ENCODE data around the gene NRXN3.

DNA sequence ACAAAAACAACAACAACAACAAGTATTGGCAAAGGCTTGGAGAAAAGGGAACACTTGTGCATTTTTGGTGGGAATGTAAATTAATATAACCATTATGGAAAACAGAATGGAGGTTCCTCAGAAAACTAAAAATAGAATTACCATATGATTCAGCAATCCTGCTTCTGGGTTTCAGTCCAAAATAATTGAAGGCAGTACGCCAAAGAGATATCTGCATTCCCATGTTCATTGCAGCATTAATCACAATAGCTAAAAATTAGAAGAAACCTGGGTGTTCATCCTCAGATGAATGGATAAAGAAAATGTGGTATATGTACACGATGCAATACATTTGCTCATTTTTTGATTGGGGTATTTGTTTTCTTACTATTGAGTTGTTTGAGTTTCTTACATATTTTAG lies 813.0 kb downstream of the NRXN3 start:
- TF ChIP-seq, protein P1, sequence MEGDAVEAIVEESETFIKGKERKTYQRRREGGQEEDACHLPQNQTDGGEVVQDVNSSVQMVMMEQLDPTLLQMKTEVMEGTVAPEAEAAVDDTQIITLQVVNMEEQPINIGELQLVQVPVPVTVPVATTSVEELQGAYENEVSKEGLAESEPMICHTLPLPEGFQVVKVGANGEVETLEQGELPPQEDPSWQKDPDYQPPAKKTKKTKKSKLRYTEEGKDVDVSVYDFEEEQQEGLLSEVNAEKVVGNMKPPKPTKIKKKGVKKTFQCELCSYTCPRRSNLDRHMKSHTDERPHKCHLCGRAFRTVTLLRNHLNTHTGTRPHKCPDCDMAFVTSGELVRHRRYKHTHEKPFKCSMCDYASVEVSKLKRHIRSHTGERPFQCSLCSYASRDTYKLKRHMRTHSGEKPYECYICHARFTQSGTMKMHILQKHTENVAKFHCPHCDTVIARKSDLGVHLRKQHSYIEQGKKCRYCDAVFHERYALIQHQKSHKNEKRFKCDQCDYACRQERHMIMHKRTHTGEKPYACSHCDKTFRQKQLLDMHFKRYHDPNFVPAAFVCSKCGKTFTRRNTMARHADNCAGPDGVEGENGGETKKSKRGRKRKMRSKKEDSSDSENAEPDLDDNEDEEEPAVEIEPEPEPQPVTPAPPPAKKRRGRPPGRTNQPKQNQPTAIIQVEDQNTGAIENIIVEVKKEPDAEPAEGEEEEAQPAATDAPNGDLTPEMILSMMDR (conservative IDR thresholded peaks at IDR 0.05 in 1 of 2, IDR thresholded peaks at IDR 0.05 in 1 of 2; ENCODE audit: low read depth in 1 of 2, low read length in 2 of 2), result no peak
- no peak for TF ChIP-seq EZH2 (IDR thresholded peaks at IDR 0.05; ENCODE audit: low read length, missing control alignments)

All from fibroblast of lung (primary cell).